Islet precursor cell (in vitro differentiated cells): ENCODE data around the gene PEDS1.
"Not testable (repeated sequence)": the region's sequence is repeated elsewhere in the genome, so short reads cannot be mapped to it uniquely, and the experiment has no call there.

Source experiments
- DNase-seq: peaks from one replicate; pipeline ENCODE4 v3.0.0-alpha.2; 2018

Gene PEDS1

GRCh38 chr20:50152394-50153152, 950 bp downstream of the PEDS1 start:
- DNase-seq = no peak

- DNase-seq = peak; percentile 88
These were observed 2.3 kb downstream of the PEDS1 start for GRCh38 chr20:50151034-50151743.

- no peak for DNase-seq
These were observed 3.9 kb downstream of the PEDS1 start for GRCh38 chr20:50149481-50150254.

GRCh38 chr20:50146732-50147662, 6.5 kb downstream of the PEDS1 start:
- no peak for DNase-seq

GRCh38 chr20:50146214-50146613, 7.3 kb downstream of the PEDS1 start:
- DNase-seq = no peak

- no peak for DNase-seq
These were observed 8.0 kb downstream of the PEDS1 start for GRCh38 chr20:50145566-50145965.

- peak; percentile 88 for DNase-seq
These were observed 9.2 kb downstream of the PEDS1 start for GRCh38 chr20:50144362-50144761.

GRCh38 chr20:50142812-50143211, 10.7 kb downstream of the PEDS1 start:
- DNase-seq = no peak

GRCh38 chr20:50141811-50142561, 11.5 kb downstream of the PEDS1 start:
- no peak for DNase-seq

- DNase-seq = no peak
These were observed 12.4 kb downstream of the PEDS1 start for GRCh38 chr20:50141018-50141675.

- no peak for DNase-seq
These were observed 13.1 kb downstream of the PEDS1 start for GRCh38 chr20:50140339-50140859.

- DNase-seq = peak; percentile 78
These were observed 14.8 kb downstream of the PEDS1 start for GRCh38 chr20:50138479-50139393.

- no peak for DNase-seq
These were observed 15.4 kb downstream of the PEDS1 start for GRCh38 chr20:50138120-50138478.

- not testable (repeated sequence) for DNase-seq
These were observed 15.8 kb downstream of the PEDS1 start for GRCh38 chr20:50137702-50138101.

GRCh38 chr20:50136822-50137599, 16.5 kb downstream of the PEDS1 start:
- DNase-seq = no peak

GRCh38 chr20:50135157-50135556, 18.4 kb downstream of the PEDS1 start:
- not testable (repeated sequence) for DNase-seq

GRCh38 chr20:50133474-50134217, 19.9 kb downstream of the PEDS1 start:
- DNase-seq = no peak

- DNase-seq = no peak
These were observed 20.5 kb downstream of the PEDS1 start for GRCh38 chr20:50133041-50133440.
